GM18498 (cell line): Measurements from ENCODE around the gene KCNT1.

Experiments used
- ATAC-seq: cut with Tn5 transposase; IDR thresholded peaks from one replicate; pipeline ENCODE4 v1.9.1; 2021; ENCODE audit warnings: mild to moderate bottlenecking, moderate library complexity; ENCODE audit not compliant: unreplicated experiment

Gene KCNT1

GRCh38 chr9:135762921-135763320, 60.9 kb downstream of the KCNT1 start:
- ATAC-seq = no peak

GRCh38 chr9:135763716-135764446, 61.9 kb downstream of the KCNT1 start:
- ATAC-seq = no peak

- no peak for ATAC-seq
Measured at GRCh38 chr9:135764731-135765130, 62.7 kb downstream of the KCNT1 start.

DNA sequence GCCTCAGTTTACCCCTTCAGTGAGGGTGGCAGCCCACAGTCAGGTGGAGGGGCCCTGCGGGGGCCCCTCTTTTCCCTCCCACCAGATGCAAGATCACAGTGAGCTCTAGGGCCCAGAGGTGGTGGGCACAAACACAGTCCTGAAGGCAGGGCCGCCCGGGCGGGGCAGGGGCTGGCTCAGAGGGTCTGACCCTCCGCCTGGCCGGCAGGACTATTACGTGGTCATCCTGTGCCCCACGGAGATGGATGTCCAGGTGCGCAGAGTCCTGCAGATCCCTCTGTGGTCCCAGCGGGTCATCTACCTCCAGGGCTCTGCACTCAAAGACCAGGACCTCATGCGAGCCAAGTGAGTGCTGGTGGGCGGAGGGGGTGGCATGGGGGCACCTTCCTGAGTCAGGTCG, 63.4 kb downstream of the KCNT1 start:
- no peak for ATAC-seq

GRCh38 chr9:135766251-135766650, 64.3 kb downstream of the KCNT1 start:
- no peak for ATAC-seq

DNA sequence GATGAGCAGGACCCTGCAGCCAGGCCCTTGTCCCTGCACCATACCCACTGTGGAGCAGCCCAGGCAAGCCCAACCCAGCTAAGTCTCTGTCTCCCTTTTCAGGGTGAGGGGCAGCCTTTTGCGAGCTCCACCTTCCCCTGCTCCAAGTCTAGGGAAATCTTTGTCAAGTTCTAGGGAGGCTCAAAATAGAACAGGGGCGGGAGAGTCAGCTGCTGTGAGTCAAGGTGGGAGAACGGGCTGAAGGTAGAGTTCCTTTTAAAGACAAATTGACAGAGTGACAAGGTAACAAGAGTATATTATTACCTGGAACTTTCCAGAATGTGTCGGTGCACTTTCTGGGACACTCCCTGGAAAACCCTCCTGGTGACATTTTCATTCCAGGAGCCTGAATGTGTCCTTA, 64.7 kb downstream of the KCNT1 start:
- ATAC-seq = no peak

- ATAC-seq = no peak
Measured at GRCh38 chr9:135768516-135769218, 66.7 kb downstream of the KCNT1 start.

DNA sequence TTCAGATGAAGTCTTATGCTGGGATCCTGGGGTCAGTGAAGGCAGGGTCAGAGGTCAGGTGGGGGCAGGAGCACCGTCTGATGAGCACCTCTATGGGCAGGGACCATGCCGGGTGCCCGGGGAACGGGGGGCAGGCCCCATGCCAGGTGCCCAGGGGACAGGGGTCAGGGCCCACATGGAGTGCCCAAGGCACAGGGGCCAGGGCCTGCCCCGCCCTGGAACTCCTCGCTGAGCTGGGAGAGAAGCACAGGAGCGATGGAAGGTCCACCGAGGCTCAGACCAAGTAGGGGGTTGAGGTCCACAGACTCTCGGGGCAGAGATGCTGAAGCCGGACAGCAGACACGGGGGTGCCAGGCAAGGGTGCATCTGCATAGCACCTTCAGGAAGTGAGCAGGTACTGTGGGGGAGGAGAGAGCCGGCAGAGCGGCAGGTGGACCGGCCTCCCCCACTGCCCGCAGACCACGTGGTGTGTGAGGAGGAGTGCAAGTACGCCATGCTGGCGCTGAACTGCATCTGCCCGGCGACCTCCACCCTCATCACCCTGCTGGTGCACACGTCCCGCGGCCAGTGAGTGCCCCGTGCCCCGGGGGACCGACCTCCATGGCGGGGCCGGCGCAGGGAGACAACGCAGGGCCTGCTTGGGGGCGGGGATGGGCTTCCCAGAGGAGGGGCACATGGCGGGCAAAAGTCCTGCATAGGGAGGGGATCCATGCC, 67.7 kb downstream of the KCNT1 start:
- ATAC-seq = no peak

DNA sequence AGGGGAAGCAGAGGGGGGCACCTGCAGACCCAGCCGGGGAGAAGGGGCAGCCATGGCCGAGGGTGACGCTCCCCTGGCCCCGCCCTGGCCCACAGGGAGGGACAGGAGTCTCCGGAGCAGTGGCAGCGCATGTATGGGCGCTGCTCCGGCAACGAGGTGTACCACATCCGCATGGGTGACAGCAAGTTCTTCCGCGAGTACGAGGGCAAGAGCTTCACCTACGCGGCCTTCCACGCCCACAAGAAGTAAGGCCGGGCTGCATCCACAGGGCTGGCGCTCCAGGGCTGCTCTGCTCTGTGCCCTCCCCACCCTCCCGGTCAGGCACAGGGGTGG, 68.2 kb downstream of the KCNT1 start:
- ATAC-seq = no peak

DNA sequence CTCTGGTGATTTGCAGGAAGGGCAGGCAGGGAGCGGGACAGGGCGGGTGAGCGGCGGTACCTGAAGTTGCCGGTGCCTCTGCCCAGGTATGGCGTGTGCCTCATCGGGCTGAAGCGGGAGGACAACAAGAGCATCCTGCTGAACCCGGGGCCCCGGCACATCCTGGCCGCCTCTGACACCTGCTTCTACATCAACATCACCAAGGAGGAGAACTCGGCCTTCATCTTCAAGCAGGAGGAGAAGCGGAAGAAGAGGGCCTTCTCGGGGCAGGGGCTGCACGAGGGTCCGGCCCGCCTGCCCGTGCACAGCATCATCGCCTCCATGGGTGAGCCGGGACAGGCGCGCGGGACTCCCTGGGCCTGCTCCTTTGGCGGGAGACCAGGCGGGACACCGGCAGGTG, 68.8 kb downstream of the KCNT1 start:
- ATAC-seq = no peak

DNA sequence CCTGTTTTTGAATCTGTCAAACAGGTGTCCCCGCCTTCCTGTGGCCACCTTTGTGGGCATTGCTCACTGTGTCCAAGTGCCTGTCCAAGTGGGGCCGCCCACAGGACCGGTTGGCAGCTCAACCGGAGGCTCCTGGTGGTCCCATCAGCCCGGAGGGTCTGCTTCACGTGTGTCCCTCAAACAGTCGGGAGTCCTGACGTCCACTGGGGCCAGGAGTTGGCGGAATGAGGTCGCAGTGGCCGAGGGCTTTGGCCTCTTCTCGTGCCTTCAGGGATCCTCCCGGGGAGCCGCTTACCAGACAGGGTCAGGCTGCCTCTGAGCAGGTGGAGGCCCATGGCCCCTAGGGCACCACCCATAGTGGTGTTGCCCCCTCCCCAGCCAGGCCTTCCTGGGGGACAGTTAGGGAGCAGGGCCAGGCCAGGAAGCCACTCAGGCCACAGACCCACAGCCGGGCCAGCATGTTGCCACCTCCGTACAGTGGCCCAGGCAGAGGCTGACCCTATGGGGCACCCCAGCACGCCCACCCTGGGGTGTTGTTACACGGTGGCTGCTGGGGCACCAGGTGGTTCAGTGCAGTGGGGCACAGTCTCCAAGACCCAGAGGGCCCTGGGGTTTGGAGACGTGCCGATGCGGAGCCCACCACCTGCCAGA, 69.5 kb downstream of the KCNT1 start:
- no peak for ATAC-seq

GRCh38 chr9:135772056-135772646, 70.2 kb downstream of the KCNT1 start:
- ATAC-seq = no peak

DNA sequence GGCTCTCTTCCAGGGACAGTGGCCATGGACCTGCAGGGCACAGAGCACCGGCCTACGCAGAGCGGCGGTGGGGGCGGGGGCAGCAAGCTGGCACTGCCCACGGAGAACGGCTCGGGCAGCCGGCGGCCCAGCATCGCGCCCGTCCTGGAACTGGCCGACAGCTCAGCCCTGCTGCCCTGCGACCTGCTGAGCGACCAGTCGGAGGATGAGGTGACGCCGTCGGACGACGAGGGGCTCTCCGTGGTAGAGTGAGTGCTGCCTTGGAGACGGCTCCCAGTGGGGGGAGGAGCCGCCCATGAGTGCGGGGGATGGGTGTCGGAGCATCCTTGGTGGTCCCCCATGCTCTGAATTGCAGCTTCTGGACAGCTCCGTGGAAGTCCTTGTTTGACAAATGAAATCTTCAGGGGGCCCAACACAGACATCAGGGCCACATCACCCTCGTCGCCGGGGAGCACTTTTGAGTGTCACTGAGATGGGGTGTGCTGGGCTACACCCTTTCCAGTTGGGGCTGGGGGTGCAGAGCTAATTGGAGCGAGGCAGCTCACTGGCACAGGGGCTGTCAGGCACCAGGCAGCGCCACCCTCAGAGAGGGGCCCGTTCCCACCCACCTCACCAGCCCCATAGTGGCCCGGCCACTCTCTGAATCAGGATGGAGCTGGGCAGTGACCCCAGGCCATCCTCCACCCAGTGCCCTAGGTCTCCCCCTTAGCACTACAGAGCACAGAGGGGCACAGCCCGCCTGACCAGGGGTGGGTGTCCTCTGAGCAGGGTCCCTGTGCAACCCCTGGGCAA, 70.9 kb downstream of the KCNT1 start:
- no peak for ATAC-seq

DNA sequence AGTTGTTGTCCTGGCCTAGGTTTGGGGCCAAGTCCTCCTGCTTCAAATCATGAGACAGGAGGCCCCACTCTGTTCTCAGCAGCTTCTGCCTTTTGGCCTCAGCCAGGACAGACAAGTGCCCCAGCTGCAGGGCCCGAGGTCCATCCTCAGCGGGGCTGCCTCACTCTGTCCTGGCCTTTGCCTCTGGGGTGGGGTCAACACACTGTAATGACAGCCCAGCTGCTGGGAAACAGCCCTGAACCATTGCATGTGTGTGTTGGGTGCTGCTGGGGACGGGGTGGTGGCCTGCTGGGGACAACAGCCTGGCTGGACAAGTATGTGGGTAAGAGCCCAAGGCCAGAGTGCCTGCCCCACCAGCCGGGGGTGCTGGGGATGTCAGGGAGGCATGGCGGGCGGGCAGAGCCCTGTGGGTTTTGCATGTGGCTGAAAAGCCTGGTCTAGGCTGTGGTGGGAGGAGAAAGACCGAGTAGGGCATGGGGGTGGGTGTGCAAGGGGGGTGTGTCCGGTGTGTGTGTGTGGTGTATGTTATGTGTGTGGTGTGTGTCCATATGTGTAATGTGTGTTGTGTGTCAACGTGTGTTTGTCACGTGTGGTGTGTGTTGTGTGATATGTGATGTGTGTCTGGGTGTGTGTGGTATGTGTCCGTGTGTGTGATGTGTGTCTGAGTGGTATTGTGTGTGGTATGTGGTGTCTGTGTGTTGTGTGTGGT, 71.7 kb downstream of the KCNT1 start:
- no peak for ATAC-seq

GRCh38 chr9:135774239-135774747, 72.3 kb downstream of the KCNT1 start:
- ATAC-seq = no peak

DNA sequence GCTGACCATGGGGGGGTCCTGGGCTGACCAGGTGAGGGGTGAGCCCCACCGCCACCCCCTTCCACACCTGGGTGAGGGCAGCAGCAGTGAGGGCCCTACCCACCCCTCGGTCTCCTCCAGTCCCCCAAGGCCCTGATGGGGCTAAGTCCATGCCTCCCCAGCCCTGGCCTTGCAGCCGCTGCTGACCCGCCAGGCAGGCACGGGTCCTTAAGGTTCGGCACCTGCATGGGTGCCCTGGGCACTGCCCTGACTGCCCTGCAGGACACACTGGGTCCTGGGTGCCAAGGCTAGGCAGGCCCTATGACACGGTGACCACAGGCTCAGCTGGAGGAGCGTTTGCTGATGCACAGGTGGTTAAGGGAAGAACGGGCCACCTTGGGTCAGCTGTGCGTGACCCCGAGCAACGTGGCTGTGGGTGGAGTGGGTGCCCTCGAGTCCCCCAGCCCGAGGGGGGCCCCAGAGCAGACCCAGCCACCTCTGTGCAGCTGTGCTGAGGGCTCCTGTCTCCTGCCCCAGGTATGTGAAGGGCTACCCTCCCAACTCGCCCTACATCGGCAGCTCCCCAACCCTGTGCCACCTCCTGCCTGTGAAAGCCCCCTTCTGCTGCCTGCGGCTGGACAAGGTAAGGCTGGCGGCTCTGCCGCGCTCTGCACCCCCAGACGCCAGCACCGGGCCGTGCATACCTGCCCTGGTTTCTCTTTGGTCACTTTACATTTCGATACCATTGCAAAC, 73.0 kb downstream of the KCNT1 start:
- ATAC-seq = no peak

GRCh38 chr9:135775911-135776310, 73.9 kb downstream of the KCNT1 start:
- no peak for ATAC-seq

DNA sequence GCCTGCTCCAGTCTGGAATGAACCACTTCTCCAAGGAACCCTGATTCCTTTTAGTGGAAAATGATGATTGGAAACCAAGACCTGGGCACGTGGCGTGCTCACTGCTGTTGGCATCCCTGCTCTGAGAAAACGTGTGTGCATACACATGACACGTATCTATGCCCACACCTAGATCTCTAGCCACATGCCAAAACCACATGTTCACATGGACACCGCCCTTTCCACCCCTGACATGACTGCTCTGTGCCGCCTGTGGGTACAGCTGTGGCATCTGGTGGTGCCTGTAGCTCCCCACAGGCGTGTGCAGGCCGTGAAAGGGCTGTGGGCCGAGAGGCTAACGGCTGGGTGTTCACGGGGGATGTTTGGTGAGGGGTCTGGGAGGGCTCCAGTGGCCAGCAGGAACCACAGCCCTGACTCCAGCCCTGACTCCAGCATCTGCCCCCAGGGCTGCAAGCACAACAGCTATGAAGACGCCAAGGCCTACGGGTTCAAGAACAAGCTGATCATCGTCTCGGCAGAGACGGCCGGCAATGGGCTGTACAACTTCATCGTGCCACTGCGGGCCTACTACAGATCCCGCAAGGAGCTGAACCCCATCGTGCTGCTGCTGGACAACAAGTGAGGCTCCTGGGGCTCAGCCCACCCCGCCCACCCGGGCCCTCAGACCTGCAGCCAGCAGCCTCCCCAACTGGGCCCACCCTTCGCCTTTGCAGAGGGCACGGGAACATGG, 75.1 kb downstream of the KCNT1 start:
- ATAC-seq = no peak
